ENCODE results near the gene CAD.

GRCh38 chr2:27236626-27237025 is 19.5 kb downstream of the CAD start:
- TF ChIP-seq SPI1 (IDR thresholded peaks at IDR 0.05; ENCODE audit: borderline replicate concordance, insufficient read depth, low read depth, low read length) (no peak), CTCF (IDR thresholded peaks at IDR 0.05 in 2 of 3, conservative IDR thresholded peaks at IDR 0.05 in 1 of 3; ENCODE audit: control insufficient read depth in 2 of 3, extremely low read depth in 1 of 3, insufficient read depth in 1 of 3, low read depth in 3 of 3, low read length in 3 of 3) (no peak), CHD2 (IDR thresholded peaks at IDR 0.05; ENCODE audit: borderline replicate concordance, low read depth, low read length) (no peak), EZH2 (IDR thresholded peaks at IDR 0.05; ENCODE audit: borderline replicate concordance, control insufficient read depth, low read depth, low read length) (no peak), ELK1 (IDR thresholded peaks at IDR 0.05; ENCODE audit: low read depth, low read length) (no peak), CHD4 (IDR thresholded peaks at IDR 0.05) (no peak)

Data from GM12878 (cell line).